ENCODE measurements around the gene TGFBR2.

- TF ChIP-seq CTCF (IDR thresholded peaks at IDR 0.05; ENCODE audit: low read depth, low read length) (no peak), EZH2phosphoT487 (IDR thresholded peaks at IDR 0.05; ENCODE audit: low read depth) (no peak)
Observed at GRCh38 chr3:30742796-30743619, 136.6 kb downstream of the TGFBR2 start.
